SU-DHL-6 (cell line): ENCODE measurements around the gene NOTCH2.

Experiments
- H2AFZ ChIP-seq: fragments of 200-600 bp; sonication (generic); 2 replicates; pipeline ENCODE4 v1.6.1; 2014; ENCODE audit warnings: low read depth, mild to moderate bottlenecking, moderate library complexity, mixed read lengths, antibody characterized with exemption, low read length; ENCODE audit not compliant: severe bottlenecking
- H3F3A ChIP-seq: fragments of 200-600 bp; shearing (Covaris generic); 2 replicates; pipeline ENCODE4 v1.6.0; 2016; ENCODE audit warnings: antibody characterized with exemption, mild to moderate bottlenecking; ENCODE audit not compliant: insufficient read depth
- H3K27ac ChIP-seq: fragments of 200-600 bp; sonication (generic); 2 replicates; pipeline ENCODE4 v1.5.1; 2016; ENCODE audit warnings: low read depth, mild to moderate bottlenecking, low read length, moderate library complexity, mixed read lengths
- H3K27me3 ChIP-seq: fragments of 200-600 bp; sonication (generic), shearing (Covaris generic); 2 replicates; pipeline ENCODE4 v1.6.0; 2014; ENCODE audit warnings: mild to moderate bottlenecking, low read length
- H3K36me3 ChIP-seq: fragments of 200-600 bp; sonication (generic); 2 replicates; pipeline ENCODE4 v1.6.1; 2014; ENCODE audit warnings: mild to moderate bottlenecking, low read length, mixed read lengths
- H3K4me2 ChIP-seq: fragments of 300-600, 200-600 bp; shearing (Covaris generic), sonication (generic); 2 replicates; pipeline ENCODE4 v1.6.0; 2014; ENCODE audit warnings: low read length, low read depth, mild to moderate bottlenecking; ENCODE audit not compliant: poor library complexity, severe bottlenecking
- H3K4me3 ChIP-seq: fragments of 200-600 bp; sonication (generic); 2 replicates; pipeline ENCODE4 v1.5.1; 2014; ENCODE audit warnings: antibody characterized with exemption, low read length, mild to moderate bottlenecking, mixed read lengths; ENCODE audit not compliant: insufficient read depth, poor library complexity, severe bottlenecking
- H3K79me2 ChIP-seq: fragments of 200-600 bp; sonication (generic); 2 replicates; pipeline ENCODE4 v1.6.1; 2014; ENCODE audit warnings: mild to moderate bottlenecking, low read length, moderate library complexity; ENCODE audit not compliant: insufficient read depth
- H3K9ac ChIP-seq: fragments of 200-600 bp; sonication (generic); 2 replicates; pipeline ENCODE4 v1.7.0; 2014; ENCODE audit warnings: mild to moderate bottlenecking, low read length
- H3K9me2 ChIP-seq: fragments of 200-600 bp; sonication (generic); replicated peaks from 2 replicates; pipeline ENCODE4 v1.6.1; 2014; ENCODE audit warnings: low read length; ENCODE audit not compliant: insufficient read depth
- H3K9me3 ChIP-seq: fragments of 200-600 bp; sonication (generic); 2 replicates; pipeline ENCODE4 v1.6.1; 2014; ENCODE audit warnings: low read length, mixed read lengths; ENCODE audit not compliant: insufficient read depth
- H4K20me1 ChIP-seq: fragments of 200-600 bp; sonication (generic); 2 replicates; pipeline ENCODE4 v1.6.1; 2014; ENCODE audit warnings: low read depth, mild to moderate bottlenecking, antibody characterized with exemption, low read length, moderate library complexity, mixed read lengths
- CTCF ChIP-seq: fragments of 200-600 bp; sonication (generic); IDR thresholded peaks from one replicate; pipeline ENCODE4 v1.5.1; 2017; ENCODE audit warnings: antibody characterized with exemption, mild to moderate bottlenecking, low read length, moderate library complexity; ENCODE audit not compliant: insufficient read depth, poor library complexity, severe bottlenecking
- EZH2phosphoT487 ChIP-seq: fragments of 200-600 bp; sonication (generic), shearing (Covaris generic); conservative IDR thresholded peaks from 2 replicates; pipeline ENCODE4 v1.6.1; 2018; ENCODE audit warnings: mild to moderate bottlenecking, antibody characterized with exemption, low read length, moderate library complexity, mixed read lengths

Gene NOTCH2

GRCh38 chr1:119959268-119960220 is 109.9 kb downstream of the NOTCH2 start:
- Histone ChIP-seq H3K27me3 (no peaks in the 10 kb centered on the region), H3K36me3 (no peaks in the 10 kb centered on the region), H3K9me2 (no peaks in the 10 kb centered on the region), H4K20me1 (no peaks in the 10 kb centered on the region), H3K27ac (no peak overlapping the region), H3K4me2 (no peak overlapping the region), H3K4me3 (no peak overlapping the region), H3K9ac (no peak overlapping the region), H3K79me2 (no peaks in the 10 kb centered on the region), H2AFZ (no peak overlapping the region), H3F3A (no peaks in the 10 kb centered on the region), H3K9me3 (no peaks in the 10 kb centered on the region)
- TF ChIP-seq EZH2phosphoT487 (no peak), CTCF (no peak)

GRCh38 chr1:119958223-119958622 is 111.2 kb downstream of the NOTCH2 start:
- Histone ChIP-seq H3K4me3 (no peak overlapping the region), H3K9me2 (no peaks in the 10 kb centered on the region), H3K79me2 (no peaks in the 10 kb centered on the region), H3K27ac (no peak overlapping the region), H3K27me3 (no peaks in the 10 kb centered on the region), H3F3A (no peaks in the 10 kb centered on the region), H3K9me3 (no peaks in the 10 kb centered on the region), H3K9ac (no peak overlapping the region), H4K20me1 (no peaks in the 10 kb centered on the region), H3K4me2 (no peak overlapping the region), H3K36me3 (no peaks in the 10 kb centered on the region), H2AFZ (no peak overlapping the region)
- TF ChIP-seq CTCF (no peak), EZH2phosphoT487 (no peak)

GRCh38 chr1:119956306-119956705 is 113.2 kb downstream of the NOTCH2 start:
- Histone ChIP-seq H3K36me3 (no peaks in the 10 kb centered on the region), H3K9me3 (no peaks in the 10 kb centered on the region), H3F3A (no peaks in the 10 kb centered on the region), H3K27ac (no peak overlapping the region), H3K9me2 (no peaks in the 10 kb centered on the region), H3K27me3 (no peaks in the 10 kb centered on the region), H3K9ac (no peak overlapping the region), H3K4me3 (no peak overlapping the region), H3K4me2 (no peak overlapping the region), H4K20me1 (no peaks in the 10 kb centered on the region), H3K79me2 (no peaks in the 10 kb centered on the region), H2AFZ (no peak overlapping the region)
- TF ChIP-seq CTCF (no peak), EZH2phosphoT487 (no peak)
